ENCODE measurements around the gene KRT81.
"Not testable (repeated sequence)": the region's sequence is repeated elsewhere in the genome, so short reads cannot be mapped to it uniquely, and the experiment has no call there.

The KRT81 gene

DNA sequence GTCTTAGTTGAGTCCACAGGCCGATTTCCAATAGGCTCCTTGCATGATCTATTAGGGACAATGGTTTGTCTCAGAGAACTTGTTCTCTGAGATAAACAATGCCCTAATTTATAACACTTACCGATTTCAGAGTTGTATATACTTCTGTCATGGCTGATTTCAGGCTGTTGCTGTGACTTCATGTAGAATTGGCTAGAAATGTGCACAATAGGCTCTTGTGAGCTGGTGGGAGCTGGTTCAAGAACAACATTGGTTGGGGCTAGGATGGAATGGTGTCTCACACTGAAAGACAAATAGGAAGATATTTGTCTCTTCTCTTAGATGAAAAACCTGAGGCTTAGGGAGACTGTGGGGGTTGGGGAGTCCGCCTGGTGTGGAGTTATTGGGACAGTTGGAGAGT, 23.6 kb downstream of the KRT81 start:
- no peak for DNase-seq

DNA sequence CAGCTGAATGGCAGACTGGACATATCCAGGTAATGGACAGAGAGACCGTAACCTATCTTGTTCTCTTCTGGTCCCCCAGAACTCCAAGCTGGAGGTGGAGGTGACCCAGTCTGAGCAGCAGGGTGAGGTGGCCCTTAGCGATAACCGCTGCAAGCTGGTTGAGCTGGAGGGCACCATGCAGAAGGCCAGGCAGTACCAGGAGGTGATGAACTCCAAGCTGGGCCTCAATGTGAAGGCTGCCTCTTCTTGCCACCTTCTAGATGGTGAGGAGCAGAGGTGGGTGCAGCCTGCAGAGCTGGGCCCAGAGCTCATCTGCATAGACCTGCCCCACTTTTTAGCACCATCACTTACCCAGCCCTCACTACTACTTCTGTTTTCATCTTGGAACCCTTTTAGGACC, 24.1 kb downstream of the KRT81 start:
- no peak for DNase-seq

DNA sequence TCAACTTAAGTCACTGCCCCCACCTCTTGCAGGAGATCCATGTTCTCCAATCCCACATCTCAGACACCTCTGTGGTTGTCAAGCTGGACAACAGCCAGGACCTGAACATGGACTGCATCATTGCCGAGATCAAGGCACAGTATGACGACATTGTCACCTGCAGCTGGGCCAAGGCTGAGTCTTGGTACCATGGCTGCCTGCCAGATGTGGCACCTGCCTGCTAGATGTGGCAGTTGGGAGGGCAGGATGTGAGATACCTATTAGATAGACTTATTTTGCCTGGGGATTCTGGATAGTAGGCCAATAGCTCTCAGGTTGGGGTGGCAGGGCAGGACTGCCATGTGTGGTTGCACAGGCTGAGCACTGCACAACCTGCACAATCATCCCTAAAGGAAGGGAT, 24.8 kb downstream of the KRT81 start:
- DNase-seq, result no peak

DNA sequence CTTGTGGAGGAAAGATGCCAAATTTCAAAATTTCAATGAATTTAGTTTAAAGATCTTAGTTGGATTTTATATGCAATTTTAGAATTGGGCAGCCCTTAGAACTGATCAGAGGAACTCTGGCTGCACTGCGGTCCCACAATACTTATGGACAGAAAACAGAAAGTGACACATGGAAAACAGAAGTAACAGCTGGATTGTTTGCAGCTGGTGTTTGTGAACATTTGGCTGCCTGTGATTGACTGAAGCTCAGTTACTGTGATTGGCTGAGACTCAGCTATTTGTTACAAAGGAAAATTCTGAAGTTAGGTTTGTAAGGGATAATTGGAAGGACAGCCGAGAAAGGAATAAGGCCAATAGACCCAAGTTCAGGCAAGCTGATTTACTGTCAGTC, 26.9 kb downstream of the KRT81 start:
- peak; percentile 14 to 43 for DNase-seq

DNA sequence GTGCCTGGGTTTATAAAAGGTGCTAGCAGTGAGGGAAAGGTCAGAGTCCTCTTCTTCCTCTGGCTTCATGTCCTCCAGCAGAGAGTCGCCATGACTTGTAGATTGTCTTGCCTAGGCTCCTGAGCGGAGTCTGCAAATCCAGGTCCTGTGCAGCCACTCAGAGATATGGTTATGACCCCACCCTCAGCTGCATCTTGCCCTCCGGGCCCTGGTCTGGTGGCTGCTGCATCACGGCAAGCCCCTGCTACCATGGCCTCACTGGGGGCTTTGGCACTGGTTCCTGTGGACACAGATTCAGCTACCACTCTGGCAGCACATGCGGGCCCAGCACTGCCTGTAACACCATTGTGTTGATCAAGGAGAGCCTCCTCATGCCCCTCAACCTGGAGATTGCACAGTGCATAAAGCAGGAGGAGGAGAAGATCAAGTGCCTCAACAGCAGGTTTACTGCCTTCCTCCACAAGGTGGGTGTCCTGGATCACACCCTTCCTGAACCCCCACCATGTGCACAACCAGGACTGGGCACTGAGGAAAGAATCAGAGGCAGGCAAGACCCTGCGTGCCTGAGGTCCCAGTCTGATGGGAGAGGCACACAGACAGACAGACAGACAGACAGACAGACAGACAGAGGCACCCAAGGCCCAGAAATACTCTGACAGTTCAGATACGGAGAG, 27.4 kb downstream of the KRT81 start:
- DNase-seq, result no peak

DNA sequence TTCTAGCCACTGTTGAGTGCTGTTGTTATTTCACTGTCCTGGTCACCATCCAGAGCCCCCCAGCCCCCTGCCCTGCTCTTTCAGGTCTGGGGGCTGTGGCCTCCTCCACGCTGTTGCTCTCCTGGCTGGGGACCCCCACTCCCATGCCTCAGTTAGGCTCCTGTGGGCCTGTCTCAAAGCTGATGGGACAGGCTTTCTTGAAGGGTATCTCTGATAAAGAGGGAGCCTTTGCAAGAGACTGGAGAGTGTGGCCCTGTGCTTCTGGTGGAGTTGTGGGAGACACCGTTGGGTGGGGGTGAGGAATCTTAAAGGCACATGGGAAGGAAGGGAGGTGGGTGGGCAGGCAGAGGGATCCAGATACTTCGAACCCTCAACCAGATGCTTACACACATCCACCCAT, 29.0 kb downstream of the KRT81 start:
- no peak for DNase-seq

DNA sequence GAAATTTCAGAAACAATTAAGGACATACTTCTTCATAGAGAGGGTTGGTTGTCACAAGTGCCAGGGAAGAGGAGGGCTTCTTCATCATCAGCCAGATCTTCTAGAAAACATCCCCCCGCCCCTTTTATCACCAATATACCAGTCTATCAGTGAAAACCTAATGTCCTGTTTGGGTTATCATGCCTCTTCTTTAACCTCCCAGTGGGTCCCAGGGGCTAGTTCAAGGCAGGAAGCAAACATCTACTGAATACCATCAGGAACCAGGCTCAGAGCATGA, 30.2 kb downstream of the KRT81 start:
- no peak for DNase-seq

DNA sequence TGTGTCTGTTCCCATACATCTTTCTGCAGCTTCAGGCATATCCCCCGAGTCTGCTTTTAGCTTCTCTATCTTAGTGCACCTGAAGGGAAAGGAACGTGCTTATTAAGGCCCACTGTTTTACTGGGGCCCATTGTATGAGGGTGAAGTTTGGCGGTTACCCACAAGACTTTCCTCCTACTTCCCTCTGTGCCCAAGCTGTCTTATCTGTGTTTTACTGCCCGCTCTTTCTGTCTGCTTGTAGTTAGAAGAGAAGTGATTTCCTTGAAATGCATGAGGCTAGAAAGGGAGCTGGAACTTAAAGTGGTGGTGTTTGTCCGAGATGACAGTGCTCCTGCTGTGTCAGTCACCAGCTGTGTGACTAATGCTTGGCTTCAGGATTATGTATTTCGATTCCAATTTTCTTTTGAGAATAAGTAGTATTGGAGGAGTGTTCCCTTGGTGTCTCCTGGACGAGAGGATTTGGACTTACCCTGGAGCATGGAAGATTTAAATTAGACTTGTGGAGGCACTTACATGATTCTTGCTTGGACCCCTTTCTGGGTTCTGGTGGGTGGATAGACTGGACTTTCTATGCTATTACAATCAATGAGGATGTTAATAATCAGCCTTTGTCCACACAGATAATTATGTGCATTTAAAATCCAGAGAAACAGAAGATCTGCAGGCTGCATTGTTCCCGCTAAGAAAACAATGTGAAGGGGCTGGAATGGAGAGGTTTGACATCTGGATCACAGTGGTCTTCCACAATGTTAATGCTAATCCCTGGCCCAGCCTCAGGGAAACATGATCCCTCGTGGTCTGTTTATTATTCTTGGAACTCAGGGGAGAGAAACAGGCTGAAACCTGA, 30.8 kb downstream of the KRT81 start:
- peak in 1 of 2 donors; percentile 64 for DNase-seq

DNA sequence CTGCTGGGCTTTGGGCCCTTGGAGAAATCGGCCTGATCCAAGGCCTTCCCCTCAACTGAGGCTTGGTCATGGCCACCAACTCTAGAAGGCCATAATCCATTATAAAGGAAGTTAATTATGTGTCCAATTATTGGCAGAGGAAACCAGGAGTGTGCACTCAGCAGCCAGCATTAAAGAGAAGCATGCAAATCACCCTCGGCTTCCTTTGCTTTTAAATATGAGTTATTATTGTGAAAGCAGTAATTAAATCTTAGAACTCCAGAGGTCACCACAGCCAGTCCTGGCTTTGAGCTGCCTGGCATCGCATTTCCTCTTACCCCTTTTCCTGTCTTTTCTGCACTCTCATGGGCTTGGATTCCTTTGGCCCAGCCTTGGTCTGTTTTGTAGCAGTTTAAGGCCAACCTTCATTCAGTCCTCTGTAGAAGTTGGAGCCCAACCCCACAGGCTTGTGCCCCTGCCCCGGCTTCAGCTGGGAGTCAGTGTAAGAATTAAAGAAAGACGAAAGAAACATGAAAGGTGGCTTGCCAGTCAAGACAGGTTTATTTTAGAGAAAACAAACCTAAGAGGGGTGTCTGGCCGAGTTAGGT, 31.6 kb downstream of the KRT81 start:
- no peak for DNase-seq

DNA sequence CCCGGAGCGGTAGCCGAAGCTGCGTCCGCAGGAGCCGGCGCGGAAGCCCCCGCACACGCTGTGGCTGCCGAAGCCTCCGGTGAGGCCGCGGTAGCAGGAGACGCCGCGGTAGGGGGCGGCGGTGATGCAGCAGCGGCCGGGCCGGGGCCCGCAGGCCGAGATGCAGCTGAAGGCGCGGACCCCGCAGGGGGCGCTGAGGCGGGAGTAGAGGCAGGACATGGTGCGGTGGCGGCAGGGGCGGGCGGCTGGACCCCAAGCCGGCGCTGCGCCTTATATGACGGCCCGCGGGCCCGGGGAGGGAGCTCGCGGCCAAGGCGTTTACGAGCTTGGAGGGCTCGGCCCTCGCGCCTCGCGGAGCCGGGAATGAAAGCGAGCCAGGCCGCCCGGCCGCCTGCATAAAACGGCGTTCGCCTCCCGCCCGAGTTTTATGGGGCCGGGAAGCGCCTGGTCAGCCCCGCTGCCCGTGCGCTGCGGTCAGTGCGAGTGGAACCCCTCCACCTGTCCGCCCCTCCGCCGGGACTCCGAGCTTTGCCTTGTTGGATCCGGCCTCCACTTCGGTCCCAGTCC, 32.9 kb downstream of the KRT81 start:
- DNase-seq, result no peak

DNA sequence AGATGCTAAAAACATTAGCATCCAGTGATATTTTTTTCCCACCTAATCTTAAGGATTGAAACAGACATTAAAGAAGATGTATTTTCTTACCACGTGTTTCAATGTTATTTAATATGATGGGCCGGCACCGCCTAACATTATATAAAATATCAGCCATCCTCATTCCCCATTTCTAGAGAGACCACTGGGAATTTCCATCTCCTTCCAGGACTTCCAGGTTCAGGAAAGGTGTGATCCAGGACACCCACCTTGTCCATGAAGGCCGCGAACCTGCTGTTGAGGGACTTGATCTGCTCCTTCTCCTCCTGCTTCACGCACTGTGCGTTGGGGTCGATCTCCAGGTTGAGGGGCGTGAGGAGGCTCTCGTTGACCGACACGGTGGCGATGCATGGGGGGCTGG, 33.4 kb downstream of the KRT81 start:
- DNase-seq, result not testable (repeated sequence)

DNA sequence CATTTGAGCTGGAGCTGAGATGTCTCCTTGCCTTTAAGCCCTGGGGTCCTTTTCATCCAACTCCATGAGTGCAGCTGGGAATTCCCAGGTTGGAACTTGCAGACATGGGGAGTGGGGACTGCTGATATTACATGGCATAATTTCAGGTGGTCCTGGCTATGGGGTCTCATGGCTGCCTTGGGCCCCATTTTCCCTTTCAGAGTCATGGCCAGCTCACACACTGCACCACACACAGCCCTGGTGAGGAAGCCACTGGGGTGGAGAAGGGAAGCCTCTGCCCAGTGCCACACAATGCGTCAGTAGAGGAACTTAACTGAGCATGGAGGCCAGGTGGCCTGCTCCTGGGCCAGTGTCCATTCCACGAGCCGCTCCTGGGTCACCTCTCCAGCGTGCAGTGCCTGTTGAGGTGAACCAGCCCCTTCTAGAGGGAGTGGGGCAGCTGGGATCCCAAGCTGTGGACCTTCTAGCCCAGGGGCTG, 34.2 kb downstream of the KRT81 start:
- no peak for DNase-seq

DNA sequence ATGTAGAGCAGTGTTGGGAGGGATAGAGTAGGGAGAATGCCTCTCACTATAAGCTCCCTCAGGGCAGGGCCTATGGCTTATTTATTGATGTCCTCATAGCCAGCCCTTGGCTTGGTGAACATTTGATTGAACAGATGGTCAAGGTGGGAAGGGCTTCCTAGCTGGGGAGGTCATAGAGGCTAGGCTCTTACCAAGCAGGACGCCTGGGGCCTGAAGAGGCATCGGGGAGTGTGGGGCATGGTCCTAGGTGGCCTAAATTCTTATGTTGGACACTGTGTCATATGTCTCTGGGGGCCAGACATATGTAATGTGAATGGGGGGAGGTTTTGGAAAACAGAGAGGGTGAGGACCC, 34.8 kb downstream of the KRT81 start:
- DNase-seq, result no peak

DNA sequence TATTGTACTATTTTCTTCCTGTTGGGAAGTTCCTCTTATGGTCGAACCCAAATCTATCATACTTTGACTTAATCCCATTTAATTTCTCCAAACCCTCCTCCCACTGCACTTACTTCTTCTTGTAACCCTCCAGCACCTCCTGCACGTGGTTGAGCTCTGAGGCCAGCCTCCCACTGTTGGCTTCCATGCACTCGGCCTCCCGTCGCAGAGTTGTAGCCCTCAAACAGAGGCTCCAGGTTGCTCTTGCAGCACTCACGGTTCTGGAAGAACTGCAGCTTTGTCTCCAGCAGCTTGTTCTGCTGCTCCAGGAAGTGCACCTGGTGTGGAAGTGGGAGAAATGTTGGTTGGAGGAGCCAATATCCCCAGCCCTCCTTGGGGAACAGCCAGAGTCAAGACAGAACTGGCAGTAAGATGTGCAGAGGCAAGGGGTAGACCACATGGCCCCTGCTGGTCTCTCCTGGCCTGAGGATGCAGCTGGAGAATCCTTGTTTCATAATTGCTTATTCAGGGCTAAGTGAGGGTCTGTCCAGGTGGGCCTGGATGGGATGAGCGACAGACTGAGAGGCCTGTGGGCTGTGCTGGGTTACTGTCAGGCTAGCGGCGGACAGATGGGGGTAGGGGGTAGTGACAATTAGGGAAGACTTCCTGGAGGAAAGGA, 35.3 kb downstream of the KRT81 start:
- no peak for DNase-seq

DNA sequence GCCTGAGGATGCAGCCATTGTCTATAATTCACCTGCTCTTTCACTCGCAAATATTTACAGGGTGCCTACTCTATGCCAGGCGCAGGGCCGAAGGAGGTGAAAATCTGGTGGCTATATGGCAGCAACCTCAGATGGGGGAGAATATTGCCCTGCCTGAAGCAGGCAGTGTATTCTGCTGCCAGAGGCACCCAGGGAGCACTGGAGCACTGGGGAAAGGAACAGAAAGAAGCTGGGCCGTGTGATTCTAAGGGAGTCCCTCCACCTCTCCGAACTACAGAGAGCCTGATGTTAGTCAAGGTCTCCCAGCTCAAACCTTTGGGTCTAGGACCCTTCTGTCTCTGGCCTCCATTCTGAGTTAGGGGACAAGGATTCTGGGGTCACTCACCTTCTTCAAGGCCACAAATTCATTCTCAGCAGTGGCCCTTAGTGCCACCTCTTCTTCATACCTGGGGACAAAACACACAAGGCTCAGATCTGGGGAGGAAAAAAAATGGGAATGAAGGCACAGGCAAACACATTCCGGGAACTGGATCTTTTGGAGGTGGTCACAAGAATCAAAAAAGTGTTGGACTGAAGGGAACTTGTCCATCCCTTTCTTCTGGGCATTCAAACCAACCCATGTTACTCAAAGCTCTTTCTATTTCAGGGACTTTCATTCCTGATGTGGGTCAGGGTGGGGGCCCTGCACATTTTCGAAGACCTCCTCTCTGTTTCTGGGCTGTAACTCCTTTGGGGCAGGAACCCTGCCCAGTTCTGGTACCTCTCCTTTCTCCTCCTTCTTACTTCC, 36.2 kb downstream of the KRT81 start:
- DNase-seq, result no peak

DNA sequence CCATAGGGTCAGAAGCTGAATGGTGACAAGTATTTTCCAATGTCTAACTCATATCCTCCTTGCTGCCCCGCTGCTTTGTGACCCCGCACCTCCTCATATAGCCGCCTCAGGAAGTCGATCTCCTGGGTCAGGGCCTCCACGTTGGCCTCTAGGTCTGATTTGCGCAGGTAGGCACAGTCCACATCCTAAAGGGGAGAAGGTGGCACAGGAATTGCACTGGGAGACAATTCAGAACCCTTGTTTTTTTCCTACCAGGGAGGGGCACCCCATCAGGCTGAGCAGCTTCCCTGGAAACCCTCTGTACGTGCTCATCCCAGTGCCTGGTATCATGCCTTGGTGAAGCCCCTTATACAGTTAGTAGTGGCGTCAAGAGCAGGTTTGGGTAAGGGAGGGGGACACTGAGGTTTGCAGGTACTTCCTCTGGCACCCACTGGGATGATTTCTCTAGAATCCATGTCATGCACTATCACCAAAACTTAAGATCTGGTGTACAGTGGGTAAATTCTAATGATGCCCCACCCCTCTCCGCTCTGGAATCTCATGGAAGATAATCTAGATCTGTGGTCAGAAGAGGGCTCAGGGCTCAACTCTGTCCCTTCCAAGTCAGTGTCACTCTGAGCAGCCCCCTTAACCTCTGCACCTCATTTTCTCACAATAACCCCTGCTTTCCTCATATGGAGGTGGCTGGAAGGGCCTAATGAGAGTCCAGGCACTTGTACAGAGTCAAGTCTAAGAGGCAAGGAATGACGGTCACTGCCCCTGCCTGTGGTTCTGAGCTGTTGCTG, 37.0 kb downstream of the KRT81 start:
- DNase-seq, result no peak

DNA sequence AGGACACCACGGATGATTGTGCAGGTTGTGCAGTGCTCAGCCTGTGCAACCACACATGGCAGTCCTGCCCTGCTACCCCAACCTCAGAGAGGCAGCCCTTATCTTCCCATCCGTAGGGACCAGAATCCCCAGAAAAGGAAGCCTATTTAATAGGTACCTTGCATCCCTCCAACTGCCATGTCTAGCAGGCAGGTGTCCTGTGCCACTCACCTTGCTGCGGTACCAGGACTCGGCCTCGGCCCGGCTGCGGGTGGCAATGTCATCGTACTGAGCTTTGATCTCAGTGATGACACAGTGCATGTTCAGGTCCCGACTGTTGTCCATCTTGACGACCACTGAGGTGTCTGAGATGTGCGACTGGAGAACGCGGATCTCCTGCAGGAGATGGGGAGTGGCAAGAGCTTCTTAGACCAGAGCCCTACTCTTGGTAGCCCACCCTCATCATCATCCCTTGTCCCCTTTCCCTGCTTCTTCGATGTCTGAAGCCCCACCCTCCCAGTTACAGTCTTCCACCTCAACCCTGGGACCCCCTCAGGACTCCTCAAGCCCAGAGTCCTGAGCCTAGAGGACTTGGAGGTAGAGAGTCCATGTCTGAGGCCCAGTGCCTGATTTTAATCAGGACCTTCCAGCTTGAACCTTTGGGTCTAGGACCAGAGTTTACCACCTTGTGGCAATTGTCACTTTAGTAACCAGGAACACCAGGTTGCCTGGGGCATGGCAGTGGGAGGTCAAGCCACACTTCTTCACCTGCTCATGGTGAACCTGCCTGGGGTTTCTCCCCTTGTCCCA, 37.7 kb downstream of the KRT81 start:
- DNase-seq, result no peak

DNA sequence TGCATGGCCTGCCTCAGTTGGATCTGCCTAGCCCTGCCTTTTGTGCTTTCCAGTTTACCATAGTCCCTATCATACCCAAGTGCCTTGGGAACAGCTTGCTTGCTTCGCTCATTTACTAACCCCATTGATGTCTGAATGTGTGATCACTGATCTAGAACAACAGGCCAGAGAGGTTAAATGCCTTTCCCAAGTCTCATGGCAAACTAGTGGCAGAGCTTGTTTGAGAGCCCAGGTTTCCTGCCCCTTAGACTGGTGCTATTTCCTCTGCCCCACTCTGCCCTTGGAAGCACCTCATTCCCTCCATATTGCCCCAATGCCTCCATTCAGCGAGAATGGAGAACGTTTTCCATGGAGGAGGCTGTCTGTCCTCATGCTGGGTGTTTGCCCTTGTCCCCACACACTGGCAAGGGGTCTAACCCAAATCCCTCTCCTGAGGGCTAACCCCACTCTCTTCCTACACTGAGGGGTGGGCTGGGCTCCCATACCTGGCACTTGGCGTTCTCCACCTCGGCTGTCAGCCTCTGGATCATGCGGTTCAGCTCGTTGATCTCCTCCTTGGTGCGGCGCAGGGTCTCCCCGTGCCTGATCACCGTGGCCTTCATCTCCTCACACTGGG, 38.5 kb downstream of the KRT81 start:
- no peak for DNase-seq

DNA sequence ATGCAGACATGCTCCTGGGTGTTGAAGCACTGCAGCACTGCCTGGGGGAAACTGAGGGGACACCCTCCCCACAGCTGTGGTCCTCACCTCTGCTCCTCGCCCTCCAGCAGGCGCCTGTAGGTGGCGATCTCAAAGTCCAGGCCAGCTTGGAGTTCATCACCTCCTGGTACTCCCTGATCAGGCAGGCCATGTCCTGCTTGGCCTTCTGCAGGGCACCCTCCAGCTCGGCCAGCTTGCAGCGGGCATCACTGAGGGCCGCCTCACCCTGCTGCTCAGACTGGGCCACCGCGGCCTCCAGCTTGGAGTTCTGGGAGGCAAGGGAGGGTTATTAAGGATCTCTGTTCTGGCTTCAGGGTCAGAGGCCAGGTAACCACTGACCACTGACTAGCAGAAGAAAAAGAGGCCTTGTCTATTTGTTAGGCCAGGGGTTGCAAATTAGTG, 39.1 kb downstream of the KRT81 start:
- DNase-seq, result not testable (repeated sequence)

DNA sequence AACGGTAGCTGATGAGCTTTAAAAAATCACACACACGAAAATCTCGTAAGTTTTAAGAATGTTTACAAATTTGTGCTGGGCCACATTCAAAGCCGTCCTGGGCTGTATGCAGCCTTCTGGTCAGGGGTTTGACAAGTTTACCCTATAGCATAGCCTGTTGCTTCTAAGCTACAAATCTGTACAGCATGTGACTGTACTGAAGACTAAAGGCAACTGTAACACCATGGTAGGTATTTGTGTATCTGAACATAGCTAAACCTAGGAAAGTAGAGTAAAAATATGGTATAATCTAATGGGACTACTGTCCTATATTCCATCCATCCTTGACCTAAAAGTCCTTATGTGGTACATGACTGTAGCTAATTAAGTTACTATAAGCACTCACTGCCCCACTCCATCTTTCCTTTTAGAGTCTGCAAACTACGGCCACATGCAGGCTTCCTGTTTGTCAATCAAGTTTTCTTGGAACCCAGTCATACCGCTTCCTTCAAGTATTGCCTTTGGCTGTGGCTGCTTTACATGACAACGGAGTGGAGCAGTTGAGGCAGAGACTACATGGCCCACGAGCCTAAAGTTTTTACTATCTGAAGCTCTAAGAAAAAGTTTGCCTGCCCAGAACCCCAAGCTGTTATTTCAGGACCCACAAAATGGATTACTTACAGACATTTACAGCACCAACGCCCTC, 39.8 kb downstream of the KRT81 start:
- DNase-seq, result no peak

Data from hippocampal formation (tissue), 2 donors.